NCI-H345 treated with DMSO at 0.1 percent for 48 hours (cell line): ENCODE results near the gene CLDN14.
"Not testable (repeated sequence)": the region's sequence is repeated elsewhere in the genome, so short reads cannot be mapped to it uniquely, and the experiment has no call there.

ENCODE experiments used
- DNase-seq: peaks from one replicate; lab custom pipeline; 2025; ENCODE audit not compliant: unreplicated experiment; lab: John Stamatoyannopoulos, UW

Gene CLDN14

DNA sequence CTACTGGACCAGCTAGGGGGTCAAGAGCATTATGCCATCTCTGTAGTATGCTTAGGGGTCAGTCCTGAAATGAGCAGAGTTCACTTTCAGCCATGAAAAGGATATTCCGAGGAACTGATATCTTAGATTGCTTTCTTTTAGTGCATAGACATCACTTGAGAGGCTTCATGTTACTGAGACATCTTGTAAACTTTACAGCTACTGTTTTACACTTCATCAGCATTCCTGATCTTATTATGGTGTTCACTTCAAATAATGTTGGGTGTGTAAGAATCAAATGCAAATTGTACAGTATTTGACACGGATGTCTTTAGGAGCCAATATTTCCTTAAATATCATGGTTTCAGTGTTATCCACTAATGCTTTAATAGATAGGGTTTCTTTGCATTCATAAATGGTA lies 22.4 kb upstream of the CLDN14 start:
- no peak for DNase-seq

DNA sequence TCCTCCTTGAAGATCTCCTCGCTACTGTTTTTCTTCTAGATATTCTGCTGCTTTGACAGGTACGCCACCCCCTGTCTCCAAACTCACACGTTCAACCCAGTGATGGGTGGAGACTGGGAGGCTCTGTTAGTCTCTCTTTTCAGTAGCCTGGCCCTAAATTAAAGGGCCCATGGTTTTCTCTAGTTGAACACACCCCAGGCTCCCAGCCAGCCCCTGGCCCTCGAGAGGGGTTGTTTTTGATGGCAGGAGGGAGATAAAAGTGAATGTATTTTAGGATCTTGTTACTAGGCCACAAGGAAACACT lies 21.6 kb upstream of the CLDN14 start:
- no peak for DNase-seq

DNA sequence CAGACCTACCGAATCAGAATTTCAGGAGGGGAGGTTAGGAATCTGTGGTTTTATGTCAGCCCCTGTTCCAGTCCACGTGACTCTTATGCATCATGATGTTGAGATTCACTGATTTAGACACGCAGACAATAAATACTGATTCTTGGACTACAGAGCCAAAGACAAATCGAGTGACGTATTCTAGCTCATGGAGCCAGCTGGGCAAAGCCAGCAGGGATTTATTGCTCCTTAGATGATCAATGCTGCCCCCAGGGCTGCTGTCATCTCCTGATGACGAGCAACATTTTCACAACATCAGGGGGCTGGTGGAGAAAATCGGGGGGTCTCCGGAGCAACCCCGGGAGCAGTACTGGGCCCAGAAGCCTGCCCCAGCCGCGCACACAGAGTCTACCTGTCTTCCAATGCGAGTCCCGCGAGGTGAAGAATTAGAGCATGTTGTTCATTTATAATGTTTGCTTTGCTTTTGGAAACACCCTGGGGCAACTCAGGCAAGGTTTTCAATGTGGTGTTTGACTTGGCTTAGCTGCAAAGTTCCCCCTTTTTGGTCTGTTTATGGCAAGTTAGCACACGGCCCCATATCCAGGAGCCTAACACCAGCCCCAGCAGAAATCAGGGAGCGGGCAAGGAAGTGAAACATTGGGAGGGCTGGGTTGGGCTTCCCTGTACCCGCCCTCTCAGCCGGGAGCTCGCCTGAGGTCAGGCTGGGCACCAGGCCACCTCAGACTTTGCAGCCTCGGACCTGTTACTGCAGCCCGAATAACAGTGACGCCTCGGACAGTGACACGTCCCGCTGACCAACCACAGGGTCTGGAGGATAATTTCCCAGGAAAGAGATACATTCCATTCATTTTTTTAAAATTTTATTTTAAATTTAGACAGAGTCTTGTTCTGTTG lies 19.9 kb upstream of the CLDN14 start:
- DNase-seq = peak; percentile 30

DNA sequence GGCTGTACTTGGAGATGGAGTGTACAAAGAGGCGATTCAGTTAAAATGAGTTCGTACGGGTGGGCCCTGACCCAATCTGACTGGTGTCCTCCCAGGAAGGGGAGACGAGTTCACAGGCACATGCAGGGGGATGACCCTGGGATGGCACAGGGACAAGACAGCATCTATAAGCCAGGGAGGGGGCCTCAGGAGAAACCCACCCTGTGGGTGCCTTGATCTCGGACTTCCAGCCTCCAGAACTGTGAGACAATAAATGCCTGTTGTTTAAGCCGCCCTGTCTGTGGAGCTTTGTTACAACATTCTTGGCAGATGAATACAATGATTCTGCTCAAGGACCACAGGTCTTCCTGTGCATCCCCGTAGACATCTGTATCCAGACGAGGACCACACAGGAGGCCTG lies 14.6 kb upstream of the CLDN14 start:
- DNase-seq = no peak

DNA sequence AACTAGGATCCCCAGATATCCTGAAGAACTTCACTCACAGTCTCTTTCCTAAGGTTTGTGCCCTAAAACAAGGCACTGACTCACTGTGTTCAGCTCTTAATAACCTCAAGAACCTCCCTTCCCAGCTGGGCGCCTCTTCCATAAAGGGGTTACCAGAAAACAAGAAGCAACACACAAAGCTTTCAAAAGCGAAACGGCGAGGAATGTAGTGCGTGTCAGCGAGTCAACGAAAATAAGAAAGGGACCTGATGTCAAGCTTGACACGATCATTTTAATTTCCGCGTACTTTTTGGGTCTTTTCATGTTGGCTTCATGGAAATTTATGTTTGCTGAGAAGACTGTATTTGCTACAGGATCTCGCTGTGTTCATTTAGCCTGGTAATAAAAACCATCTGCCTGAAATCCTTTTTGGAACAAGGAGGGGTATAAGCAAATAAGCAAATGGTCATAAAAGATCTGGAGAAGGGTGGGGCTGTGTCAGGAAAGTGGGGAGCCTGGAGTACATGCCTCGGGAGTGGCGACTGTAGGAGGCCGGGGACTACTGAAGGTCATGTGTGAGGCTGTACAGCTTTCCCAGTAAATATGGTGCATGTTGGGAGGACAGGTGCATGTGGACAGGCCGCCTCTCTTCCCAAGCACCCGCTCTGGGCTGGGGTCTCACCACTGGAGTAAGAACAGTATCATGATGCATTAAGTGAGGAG lies 11.4 kb upstream of the CLDN14 start:
- DNase-seq = no peak

DNA sequence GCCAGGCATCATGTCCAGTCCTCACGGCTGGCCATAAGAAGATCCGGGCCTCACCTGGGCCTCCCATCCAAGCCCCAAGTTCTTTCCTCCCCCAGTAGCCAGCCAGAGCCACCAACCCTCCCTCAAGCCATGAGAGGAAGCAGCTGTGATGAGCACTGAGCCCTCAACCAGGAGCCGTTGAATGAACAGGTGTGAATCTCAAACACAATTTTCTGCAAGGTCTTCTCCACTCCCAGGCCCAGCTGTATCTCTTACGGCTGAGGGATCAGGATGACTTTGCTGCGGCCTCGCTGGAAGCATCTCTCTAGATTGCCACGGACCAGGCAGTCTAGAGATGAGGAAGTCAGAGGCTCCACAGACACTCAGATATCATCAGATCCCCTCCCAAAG lies 9.8 kb upstream of the CLDN14 start:
- DNase-seq = no peak

DNA sequence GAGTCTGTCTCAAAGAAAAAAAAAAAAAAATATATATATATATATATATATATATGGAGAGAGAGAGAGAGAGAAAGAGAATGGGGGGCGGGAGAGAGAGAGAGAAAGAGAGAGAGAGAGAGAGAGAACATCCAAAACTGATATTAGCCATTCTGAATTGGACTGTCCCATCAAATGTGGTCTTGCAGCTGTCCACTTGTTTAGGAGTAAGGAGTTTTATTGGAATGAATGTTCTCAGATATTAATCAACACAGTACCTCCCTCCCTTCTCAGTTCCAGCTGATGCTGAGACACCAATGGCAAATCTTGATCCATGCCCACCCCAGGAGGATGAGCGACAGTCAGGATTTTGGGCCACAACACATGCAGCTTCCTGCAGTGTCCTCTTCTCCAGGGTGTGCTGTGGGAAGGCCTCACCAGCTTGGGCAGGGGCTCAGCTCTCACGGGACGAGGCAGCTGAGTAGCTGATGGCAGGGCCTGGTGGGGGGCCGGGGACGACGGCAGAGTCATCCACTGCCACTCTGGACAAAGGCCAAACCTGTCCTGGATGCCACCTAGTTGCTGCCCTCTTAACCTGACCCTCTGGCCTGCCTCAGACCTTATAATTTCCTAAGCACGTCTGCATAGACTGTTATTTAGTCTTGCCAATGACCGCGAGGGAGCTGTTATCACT lies 9.3 kb upstream of the CLDN14 start:
- no peak for DNase-seq

DNA sequence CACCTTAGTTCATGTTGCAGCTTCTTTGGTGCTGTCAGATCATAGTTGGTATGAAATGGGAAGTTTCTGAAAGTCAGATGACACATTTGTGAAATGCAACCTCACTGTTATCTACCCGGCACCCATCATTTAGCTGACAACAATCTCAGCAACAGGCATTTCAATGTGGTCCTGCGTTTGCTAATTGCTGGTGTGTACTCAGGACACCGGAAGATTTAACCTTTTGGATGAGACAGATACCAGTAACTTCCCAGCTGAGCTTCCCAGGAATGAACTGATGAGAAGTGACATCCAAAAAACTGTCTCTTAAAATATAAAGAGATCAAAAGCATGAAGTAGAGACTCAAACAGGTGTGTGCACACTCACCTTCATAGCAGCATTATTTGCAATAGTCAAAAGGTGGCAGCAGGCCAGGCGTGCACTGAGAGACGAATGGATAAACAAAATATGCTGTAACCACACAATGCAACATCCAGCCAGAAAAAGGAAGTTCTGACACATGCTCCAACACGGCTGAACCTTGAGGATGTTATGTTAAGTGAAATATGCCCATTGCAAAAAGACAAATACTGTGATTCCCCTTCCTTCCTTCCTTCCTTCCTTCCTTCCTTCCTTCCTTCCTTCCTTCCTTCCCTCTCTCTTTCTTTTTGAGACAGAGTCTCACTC lies 7.9 kb upstream of the CLDN14 start:
- peak; percentile 45 for DNase-seq

DNA sequence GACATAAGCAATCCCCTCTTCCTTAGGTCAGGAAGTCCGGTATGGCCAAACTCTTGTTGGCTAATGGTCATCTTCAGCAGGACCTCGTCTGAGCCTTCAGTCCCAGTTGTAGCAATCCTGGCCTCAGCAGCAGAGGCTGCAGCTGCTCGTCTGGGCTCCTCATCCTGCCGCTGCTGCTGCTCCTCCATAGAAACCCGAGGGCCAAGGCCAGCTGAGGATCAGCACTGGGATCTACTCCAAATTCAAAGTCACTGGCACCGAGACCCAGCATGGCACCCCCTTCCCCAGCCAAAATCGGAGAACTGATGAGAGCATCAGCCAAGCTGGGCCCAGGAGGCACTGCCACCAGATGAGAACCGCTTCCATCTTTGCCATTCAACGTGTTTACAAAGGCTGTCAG lies 6.3 kb upstream of the CLDN14 start:
- no peak for DNase-seq

DNA sequence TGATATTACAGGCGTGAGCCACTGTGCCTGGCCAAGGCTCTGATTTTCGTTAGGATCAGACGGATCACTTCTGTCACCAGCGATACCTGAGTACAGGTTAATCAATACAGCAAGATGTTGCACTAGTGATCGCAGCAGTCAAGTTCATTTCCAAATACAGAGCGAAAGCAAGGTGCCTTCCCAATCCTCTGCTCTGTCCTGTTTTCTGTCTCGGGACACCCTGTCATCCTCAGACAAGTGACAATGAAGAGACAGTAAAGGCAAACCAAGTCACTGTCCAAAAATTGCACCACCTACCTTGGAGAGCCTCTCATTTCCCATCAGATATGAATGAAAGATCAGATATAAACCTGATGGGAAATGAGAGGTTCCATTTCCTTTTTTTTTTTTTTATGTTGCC lies 5.6 kb upstream of the CLDN14 start:
- no peak for DNase-seq

DNA sequence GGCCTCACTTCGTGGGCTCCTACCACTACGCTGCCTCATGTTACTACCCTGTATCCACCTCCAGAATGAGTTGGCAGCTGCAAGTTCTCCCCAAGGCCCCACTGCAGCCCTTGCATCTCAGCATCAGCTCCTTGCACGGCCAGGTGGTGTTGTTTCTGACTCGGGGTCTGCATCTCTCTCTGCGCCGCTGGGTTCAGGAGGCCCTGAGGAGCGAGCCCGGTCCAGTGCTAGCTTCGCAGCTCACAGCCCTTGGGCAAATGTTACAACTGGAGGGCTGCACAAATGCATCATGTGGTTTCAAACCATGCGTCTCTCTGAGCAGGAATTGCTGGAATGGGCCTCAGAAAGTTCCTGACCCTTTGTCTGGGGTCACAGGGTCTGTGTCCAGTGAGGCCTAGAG lies 3.2 kb upstream of the CLDN14 start:
- DNase-seq = no peak

DNA sequence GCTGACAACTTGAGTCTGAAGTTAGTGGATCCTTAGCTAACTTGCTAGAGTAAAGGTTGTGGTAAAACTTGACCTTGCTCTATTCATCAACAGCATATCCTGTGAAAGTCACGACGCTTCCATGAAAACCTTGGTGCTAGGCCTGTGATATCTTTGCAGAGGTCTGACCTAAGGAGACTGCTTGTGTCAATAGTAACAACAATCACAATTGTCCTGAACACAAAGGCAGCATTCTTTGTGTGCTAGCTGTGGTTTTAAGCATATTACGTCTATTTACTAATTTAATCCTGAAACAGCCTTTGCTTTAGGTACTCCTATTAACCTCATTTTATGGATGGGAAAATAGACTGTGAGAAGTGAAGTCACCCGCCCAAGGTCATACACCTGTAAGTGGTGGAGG lies 2.8 kb upstream of the CLDN14 start:
- DNase-seq = no peak

DNA sequence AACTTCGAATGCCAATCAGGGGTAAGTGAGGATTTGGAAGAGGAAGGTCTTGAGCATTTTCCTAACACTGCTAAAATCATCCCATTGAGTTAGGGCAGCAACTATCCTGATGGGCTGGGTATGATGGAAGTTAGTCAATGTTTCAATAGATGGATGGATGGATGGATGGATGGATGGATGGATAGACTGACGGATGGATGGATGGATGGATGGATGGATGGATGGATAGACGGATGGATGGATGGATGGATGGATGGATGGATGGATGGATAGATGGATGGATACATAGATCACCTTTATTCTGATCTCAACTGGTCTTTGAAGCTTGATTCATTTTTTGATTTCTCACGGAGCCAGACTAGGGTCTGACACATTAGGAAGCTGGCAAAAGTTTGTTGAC lies 2.3 kb upstream of the CLDN14 start:
- DNase-seq = no peak

DNA sequence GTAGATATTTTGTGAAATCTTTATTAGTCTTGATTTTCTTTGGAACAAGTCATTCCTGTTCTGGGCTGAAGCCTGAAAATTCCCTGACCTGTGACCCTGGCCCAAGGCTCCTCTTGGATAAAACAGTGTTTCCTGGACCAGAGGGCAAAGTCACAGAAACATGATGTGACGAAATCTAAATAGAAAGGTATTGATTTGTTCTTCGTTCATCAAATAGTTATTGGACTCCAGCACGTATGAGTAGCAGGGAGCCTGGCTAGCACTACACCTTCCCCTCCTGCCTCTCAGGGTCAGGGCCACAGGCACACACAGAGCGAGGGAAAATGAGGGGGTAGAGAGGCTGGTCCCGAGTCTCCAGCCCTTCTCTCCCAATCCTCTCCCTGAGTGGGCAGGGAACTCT lies 1.7 kb upstream of the CLDN14 start:
- no peak for DNase-seq

DNA sequence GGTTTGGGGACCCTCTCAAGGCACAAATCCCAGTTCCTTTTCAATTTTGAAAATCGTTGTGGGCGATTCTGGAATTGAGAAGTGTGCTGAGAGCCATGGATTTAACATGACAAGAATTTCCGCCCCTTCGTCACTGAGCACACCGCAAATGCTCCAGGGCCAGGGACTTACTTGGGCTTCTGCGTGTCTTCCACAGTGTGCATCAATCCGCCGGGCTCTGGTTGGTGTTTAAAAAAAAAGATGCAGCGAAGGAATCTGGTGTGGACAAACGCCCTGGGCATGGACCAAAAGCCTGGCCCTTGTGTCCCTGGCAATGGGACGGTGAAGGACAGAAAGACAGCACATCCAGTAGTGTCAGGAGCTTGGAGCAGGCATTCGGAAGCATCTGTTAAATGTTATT lies 696 bp upstream of the CLDN14 start:
- DNase-seq = no peak

DNA sequence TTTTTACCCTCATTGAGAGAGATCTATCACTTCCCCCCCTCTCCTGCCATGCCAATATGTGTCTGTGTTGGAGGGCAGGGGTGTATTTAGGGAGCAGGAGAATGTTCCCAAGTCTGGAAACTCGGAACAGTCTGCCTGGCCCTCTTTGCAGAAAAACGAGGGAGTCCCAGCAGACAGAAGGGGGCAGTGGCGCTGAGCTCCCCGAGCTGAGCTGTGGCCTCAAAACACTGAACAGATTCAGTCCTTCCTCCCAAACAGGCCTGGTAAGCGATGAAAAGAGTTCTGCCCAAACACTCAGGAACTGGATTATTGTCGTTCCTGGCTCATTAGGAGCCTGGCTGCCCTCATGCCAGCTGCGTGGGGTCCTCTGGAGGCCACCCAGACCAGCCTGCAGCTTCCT lies 981 bp downstream of the CLDN14 start:
- no peak for DNase-seq

DNA sequence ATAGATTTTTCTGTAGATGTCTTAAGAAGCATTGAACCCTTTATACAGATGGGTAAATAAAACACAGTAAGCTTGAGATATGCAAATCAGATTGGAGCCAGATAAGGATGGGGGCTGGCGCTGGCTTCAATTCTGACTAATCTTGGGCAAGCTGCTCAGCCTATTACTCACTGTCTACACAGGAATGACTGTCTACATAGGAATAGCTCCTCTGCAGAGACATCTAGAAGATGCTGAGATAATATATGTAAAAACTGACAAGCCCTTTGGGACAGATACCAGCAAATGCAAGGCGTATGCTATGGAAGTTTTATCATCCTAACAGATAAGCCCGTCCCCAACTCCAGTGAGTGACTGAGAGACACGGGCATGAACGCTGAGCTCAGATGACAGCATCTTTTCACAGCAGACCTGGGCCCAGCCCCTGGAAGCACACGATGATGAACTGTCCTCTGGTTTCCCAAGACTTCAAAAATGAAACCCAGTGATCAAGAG lies 1.7 kb downstream of the CLDN14 start:
- no peak for DNase-seq

DNA sequence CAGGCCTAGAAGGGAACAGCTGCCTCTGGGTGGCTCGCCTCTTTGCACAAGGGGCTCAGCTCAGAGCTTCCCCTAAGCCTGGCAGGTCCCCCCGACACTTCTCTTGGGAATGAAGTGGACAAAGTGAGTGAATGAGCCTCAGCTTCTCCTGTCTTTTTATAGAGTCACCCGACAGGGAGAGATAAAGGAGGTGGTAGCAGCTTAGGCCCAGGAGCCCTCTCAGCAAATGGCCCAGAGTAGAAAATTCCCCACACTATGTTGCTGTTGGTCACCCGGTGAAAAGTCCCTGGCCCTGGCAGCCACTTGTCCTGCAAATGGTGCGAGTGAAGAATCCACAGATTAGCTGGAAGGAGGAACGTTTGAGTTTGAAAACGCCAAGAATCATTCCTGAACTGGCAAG lies 2.4 kb downstream of the CLDN14 start:
- DNase-seq = no peak

DNA sequence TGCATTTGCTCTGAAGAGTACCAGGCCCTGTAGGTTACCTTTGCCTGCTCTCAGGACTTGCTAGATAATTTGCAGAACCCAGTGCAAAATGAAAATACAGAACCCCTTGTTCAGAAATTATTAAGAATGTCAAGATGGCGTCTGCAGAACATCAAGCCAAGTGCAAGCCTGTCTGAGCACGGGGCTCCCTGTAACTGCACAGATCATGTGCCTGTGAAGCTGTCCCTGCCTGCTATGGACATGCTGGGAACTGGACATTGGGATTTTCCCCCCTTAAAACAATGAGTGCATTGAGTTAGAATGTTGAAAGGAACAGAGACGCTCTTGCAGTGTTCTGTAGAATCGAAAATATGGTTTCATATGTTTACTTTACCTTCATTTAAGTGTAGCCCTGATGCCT lies 2.9 kb downstream of the CLDN14 start:
- DNase-seq = no peak

DNA sequence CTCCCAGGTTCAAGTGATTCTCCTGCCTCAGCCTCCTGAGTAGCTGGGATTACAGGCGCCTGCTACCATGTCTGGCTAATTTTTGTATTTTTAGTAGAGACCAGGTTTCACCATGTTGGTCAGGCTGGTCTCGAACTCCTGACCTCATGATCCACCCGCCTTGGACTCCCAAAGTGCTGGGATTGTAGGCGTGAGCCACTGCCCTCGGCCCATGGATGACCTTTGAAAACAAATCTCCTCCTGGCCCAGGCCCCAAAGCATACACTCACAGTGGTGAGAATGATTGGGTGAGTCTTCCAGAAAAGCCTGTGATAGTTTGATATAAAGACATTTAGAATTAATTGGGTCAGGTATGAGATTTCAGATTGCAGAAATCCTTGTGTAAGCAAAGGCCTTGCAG lies 3.4 kb downstream of the CLDN14 start:
- not testable (repeated sequence) for DNase-seq

DNA sequence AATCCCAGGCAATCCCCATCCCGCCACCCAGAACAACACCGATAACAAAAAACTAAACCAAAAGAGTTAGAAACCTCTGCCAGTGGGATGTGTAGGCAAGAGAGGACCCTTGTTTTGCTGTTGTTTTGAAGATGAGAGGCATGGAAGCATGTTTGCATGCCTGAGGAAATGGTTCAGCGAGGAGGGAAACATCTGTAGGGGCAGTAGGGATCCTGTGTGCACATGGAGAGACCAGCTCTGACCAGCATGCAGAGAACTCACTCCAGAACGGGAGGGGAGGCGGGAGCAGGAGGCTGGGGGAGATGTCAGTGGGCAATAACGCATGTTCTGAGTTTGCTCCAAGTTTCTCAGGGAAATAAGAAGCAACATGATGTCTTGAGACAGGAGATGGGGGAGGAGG lies 5.3 kb downstream of the CLDN14 start:
- no peak for DNase-seq

DNA sequence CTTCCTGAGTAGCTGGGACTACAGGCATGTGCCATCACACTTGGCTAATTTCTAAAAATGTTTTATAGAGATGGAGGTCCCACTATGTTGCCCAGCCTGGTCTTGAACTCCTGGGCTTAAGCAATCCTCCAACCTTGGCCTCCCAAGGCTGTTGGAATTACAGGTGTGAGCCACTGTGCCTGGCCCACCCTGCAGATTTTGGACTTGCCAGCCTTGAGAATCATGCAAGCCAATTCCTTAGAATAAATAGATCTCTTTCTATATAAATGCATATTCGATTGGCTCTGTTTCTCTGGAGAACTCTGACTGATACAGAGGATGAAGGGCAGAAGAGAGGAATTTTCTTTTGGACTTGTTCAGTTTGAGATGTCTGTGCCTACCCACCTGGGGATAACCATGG lies 6.7 kb downstream of the CLDN14 start:
- no peak for DNase-seq
